Fibroblast of the aortic adventitia (primary cell): ENCODE results near the gene KRTDAP. TPM values are rescaled to one million over a fixed set of nuclear protein-coding genes. Genes with fewer than 3 reads are reported as not detected.

ENCODE experiments used
- DNase-seq: peaks from one replicate; pipeline ENCODE4 v3.0.0-alpha.2; 2010; ENCODE audit warnings: low read depth
- H3K4me3 ChIP-seq: 2 replicates; pipeline ENCODE4 v1.5.1; 2011; ENCODE audit warnings: low read depth, mild to moderate bottlenecking, control low read depth, low read length, moderate library complexity
- CTCF ChIP-seq: IDR thresholded peaks from 2 replicates; pipeline ENCODE4 v1.5.1; 2011; ENCODE audit warnings: mild to moderate bottlenecking, low read length, control low read depth, inconsistent platforms; ENCODE audit not compliant: insufficient read depth
- total RNA-seq: library from RNA; depleted of rRNA; stranded (reverse); fragments of >200 nt; gene quantifications from 2 replicates; pipeline ENCODE4 v1.2.3, GENCODE V29; 2012; ENCODE audit warnings: low replicate concordance

KRTDAP gene
- total RNA-seq, 1 donor: not detected

- DNase-seq: no peak
- no peak for TF ChIP-seq CTCF
- no peak overlapping the region for H3K4me3 ChIP-seq
These were observed 22.8 kb upstream of the KRTDAP start for GRCh38 chr19:35512831-35513627.

DNA sequence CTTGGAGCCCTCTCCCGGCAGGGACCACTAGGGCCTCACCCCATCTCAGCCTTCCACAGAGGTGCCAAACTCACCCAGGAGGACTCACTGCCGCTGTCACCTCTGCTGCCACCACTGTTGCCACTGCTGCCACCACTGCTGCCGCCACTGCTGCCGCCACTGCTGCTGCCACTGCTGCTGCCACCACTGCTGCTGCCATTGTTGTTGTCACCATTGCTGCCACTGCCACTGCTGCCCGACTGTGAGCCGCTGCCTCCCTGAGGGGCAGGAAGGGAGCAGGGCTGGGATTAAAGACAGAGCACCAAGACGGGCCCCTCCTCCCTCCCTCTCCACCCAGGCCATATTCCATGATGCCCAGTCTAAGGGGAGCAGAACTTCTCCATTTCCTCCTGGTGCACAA lies 21.1 kb upstream of the KRTDAP start:
- H3K4me3 ChIP-seq: no peak overlapping the region
- TF ChIP-seq CTCF: no peak
- no peak for DNase-seq

GRCh38 chr19:35510626-35510964 lies 20.3 kb upstream of the KRTDAP start:
- no peak for TF ChIP-seq CTCF
- no peak for DNase-seq
- H3K4me3 ChIP-seq: no peak overlapping the region

DNA sequence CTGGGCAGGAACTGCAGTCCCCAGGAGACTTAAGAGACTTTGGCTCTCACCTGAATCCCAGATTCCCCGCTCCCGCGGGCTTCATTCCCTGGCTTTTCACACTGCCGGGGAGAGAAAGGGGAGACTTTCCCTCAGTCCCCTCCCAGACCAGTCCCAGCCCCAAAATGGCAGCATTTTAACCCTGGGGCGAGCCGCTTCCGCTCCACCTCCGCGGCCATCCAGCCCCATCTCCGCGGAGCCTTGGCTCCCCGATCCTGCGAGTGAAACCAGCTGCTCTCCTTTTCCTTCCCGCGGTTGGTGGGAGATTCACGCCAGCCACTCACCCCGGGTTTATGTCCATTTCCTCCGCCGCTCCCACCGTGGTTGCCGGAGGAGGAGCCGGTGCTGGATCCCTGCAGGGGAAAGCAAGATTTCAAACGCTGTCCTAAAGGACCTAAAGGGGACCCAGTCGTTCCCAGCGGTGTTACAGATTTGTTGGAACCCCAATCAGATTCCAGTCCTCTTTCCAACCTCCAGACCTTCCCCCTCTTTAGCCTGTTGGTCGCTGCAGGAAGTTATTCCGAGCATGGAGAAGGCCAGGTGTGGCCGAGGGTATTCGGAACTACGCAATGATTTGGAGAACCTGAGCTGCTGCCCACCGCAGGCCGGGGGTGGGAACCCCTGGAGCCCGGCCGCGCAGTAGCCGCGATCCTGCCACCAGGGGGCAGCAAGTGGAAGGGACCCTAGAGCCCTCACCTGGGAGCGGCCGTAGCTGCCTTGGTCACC lies 19.8 kb upstream of the KRTDAP start:
- H3K4me3 ChIP-seq: peak overlapping the region; percentile 48
- peak; percentile 38 for DNase-seq
- TF ChIP-seq CTCF: peak; percentile 90

DNA sequence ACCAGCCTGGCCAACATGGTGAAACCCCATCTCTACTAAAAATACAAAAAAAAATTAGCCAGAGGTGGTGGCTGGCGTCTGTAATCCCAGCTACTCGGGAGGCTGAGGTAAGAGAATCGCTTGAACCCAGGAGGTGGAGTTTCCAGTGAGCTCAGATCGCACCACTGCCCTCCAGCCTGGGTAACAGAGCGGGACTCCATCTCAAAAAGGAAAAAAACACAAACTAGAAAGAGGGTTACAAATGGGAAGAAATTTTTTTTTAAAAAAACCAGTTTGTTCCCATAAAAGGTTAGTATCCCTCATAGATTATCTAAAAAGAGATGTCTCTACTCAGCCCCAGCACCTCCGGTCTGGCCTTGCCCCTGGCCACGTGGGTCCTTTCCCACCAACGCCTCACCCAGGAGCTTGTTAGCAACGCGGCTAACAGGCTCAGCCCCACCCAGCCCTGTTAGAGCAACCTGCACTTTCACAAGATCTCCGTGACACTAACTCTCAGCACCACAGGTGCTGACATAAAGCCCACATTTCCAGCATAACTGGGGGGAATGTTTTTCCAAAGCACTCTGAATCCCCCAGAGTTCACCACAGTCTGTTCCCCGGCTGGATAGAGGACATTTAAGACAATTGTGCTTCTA lies 18.9 kb upstream of the KRTDAP start:
- no peak overlapping the region for H3K4me3 ChIP-seq
- no peak for DNase-seq
- no peak for TF ChIP-seq CTCF

DNA sequence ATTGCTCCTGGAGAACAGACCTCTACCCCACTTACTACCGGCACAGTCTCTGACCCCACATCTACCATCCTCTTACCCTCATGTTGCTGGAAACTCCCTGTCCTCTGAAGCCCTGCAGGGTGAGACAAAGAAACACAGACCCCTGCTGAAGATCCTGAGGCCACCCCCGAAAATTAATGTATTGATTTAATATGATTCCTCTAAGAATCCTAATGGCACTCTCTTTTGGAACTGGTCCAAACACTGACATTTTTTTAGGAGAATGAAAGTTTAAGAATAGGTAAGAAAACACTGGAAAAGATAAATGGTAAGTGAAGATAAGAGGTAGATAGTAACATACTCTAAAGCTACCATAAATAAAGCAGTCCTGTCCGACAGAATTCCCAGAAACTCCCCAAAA lies 17.9 kb upstream of the KRTDAP start:
- no peak overlapping the region for H3K4me3 ChIP-seq
- no peak for TF ChIP-seq CTCF
- DNase-seq: no peak
